WTC11 (cell line): ENCODE results near the gene RBFA. TPM values are rescaled to one million over a fixed set of nuclear protein-coding genes. Genes with fewer than 3 reads are reported as not detected.

Experiments
- ATAC-seq: fragments of 200-7000 bp; cut with Tn5 transposase; 2 replicates; pipeline ENCODE4 v1.10.0; 2021; ENCODE audit warnings: mild to moderate bottlenecking, moderate library complexity
- CTCF ChIA-PET: fragments of 300-600 bp; sonication (Branson Sonifier 250); formaldehyde crosslinking; loops from one replicate; lab custom pipeline; 2021; ENCODE audit warnings: antibody characterized with exemption; lab: Charles Lee
- POLR2A ChIA-PET: fragments of 350-600 bp; sonication (Branson Sonifier 250); formaldehyde crosslinking; loops from one replicate; lab custom pipeline; 2021; ENCODE audit warnings: antibody characterized with exemption; lab: Charles Lee
- DNase-seq: peaks from one replicate; pipeline ENCODE4 v3.0.0; 2021; ENCODE audit warnings: low spot score
- H3K27ac Mint-ChIP-seq: 2 replicates; pipeline ENCODE4 v1.8.0; 2021; ENCODE audit warnings: mixed read lengths
- H3K27me3 Mint-ChIP-seq: 2 replicates; pipeline ENCODE4 v1.8.0; 2021; ENCODE audit warnings: low read depth, mild to moderate bottlenecking, moderate library complexity, mixed read lengths
- H3K36me3 Mint-ChIP-seq: 2 replicates; pipeline ENCODE4 v1.8.0; 2021; ENCODE audit warnings: mixed read lengths
- H3K4me1 Mint-ChIP-seq: 2 replicates; pipeline ENCODE4 v1.8.0; 2022; ENCODE audit warnings: mixed read lengths
- H3K4me3 Mint-ChIP-seq: 2 replicates; pipeline ENCODE4 v1.8.0; 2021; ENCODE audit warnings: mild to moderate bottlenecking, moderate library complexity, mixed read lengths
- H3K9me3 Mint-ChIP-seq: 2 replicates; pipeline ENCODE4 v1.8.0; 2021; ENCODE audit warnings: mixed read lengths
- CBFB ChIP-seq: sonication (generic); formaldehyde crosslinking; IDR thresholded peaks from 2 replicates; pipeline ENCODE4 v1.8.1; 2022; ENCODE audit warnings: mild to moderate bottlenecking, low read depth, missing genetic modification reagents
- ESRRA ChIP-seq: sonication (generic); formaldehyde crosslinking; IDR thresholded peaks from 2 replicates; pipeline ENCODE4 v1.8.1; 2022; ENCODE audit warnings: mild to moderate bottlenecking, missing genetic modification reagents, borderline replicate concordance
- ETV6 ChIP-seq: sonication (generic); formaldehyde crosslinking; IDR thresholded peaks from 2 replicates; pipeline ENCODE4 v1.8.1; 2022; ENCODE audit warnings: mild to moderate bottlenecking, missing genetic modification reagents
- FOXJ3 ChIP-seq: sonication (generic); formaldehyde crosslinking; IDR thresholded peaks from 2 replicates; pipeline ENCODE4 v1.9.0; 2021; ENCODE audit warnings: missing genetic modification reagents, mild to moderate bottlenecking, borderline replicate concordance
- FOXP1 ChIP-seq: sonication (generic); formaldehyde crosslinking; IDR thresholded peaks from 2 replicates; pipeline ENCODE4 v1.8.0; 2022; ENCODE audit warnings: missing genetic modification reagents, mild to moderate bottlenecking, moderate library complexity, borderline replicate concordance
- GTF2I ChIP-seq: fragments of 250-450 bp; sonication (Bioruptor Pico); conservative IDR thresholded peaks from 2 replicates; pipeline ENCODE4 v1.4.0; 2021; ENCODE audit warnings: mild to moderate bottlenecking
- MXD4 ChIP-seq: fragments of 250-450 bp; sonication (Bioruptor Pico); IDR thresholded peaks from 2 replicates; pipeline ENCODE4 v1.8.0; 2021; ENCODE audit warnings: mild to moderate bottlenecking, moderate library complexity, borderline replicate concordance
- NR1H2 ChIP-seq: sonication (generic); formaldehyde crosslinking; IDR thresholded peaks from 2 replicates; pipeline ENCODE4 v1.9.0; 2021; ENCODE audit warnings: mild to moderate bottlenecking, moderate library complexity, missing genetic modification reagents
- NR2C2 ChIP-seq: sonication (generic); formaldehyde crosslinking; IDR thresholded peaks from 2 replicates; pipeline ENCODE4 v1.8.0; 2022; ENCODE audit warnings: mild to moderate bottlenecking, missing genetic modification reagents
- SMAD4 ChIP-seq: sonication (generic); formaldehyde crosslinking; IDR thresholded peaks from 2 replicates; pipeline ENCODE4 v1.8.0; 2022; ENCODE audit warnings: mild to moderate bottlenecking, missing genetic modification reagents
- SOX15 ChIP-seq: fragments of 250-450 bp; sonication (Bioruptor Pico); IDR thresholded peaks from 2 replicates; pipeline ENCODE4 v1.9.0; 2021; ENCODE audit warnings: mild to moderate bottlenecking
- SP1 ChIP-seq: sonication (generic); formaldehyde crosslinking; conservative IDR thresholded peaks from 2 replicates; pipeline ENCODE4 v1.8.1; 2022; ENCODE audit warnings: missing genetic modification reagents
- TP53 ChIP-seq: sonication (generic); formaldehyde crosslinking; IDR thresholded peaks from 2 replicates; pipeline ENCODE4 v1.8.1; 2023; ENCODE audit warnings: mild to moderate bottlenecking, missing genetic modification reagents
- ZBTB21 ChIP-seq: sonication (generic); formaldehyde crosslinking; IDR thresholded peaks from 2 replicates; pipeline ENCODE4 v1.8.1; 2023; ENCODE audit warnings: mild to moderate bottlenecking, missing genetic modification reagents, borderline replicate concordance
- ZNF138 ChIP-seq: sonication (generic); formaldehyde crosslinking; conservative IDR thresholded peaks from 2 replicates; pipeline ENCODE4 v1.8.1; 2022; ENCODE audit warnings: mild to moderate bottlenecking, moderate library complexity, missing genetic modification reagents
- ZNF317 ChIP-seq: sonication (generic); formaldehyde crosslinking; IDR thresholded peaks from 2 replicates; pipeline ENCODE4 v1.8.1; 2023; ENCODE audit warnings: low read depth, mild to moderate bottlenecking, moderate library complexity, missing genetic modification reagents, borderline replicate concordance
- ZNF416 ChIP-seq: fragments of 250-450 bp; sonication (Bioruptor Pico); IDR thresholded peaks from 2 replicates; pipeline ENCODE4 v1.9.0; 2021; ENCODE audit warnings: mild to moderate bottlenecking, inconsistent platforms
- total RNA-seq: library from RNA; stranded (reverse); gene quantifications from 3 replicates; pipeline ENCODE4 v1.2.3, GENCODE V29; 2021
- TF ChIP-seq, protein P1 (sequence below): sonication (generic); formaldehyde crosslinking; conservative IDR thresholded peaks from 2 replicates; pipeline ENCODE4 v1.8.1; 2022; ENCODE audit warnings: mild to moderate bottlenecking, missing genetic modification reagents
- TF ChIP-seq, protein P2 (sequence below): sonication (generic); formaldehyde crosslinking; IDR thresholded peaks from 2 replicates; pipeline ENCODE4 v1.8.1; 2023; ENCODE audit warnings: mild to moderate bottlenecking, missing genetic modification reagents
- TF ChIP-seq, protein P3 (sequence below): sonication (generic); formaldehyde crosslinking; IDR thresholded peaks from 2 replicates; pipeline ENCODE4 v1.8.1; 2023; ENCODE audit warnings: mild to moderate bottlenecking, missing genetic modification reagents, borderline replicate concordance
- TF ChIP-seq, protein P4 (sequence below): sonication (generic); formaldehyde crosslinking; IDR thresholded peaks from 2 replicates; pipeline ENCODE4 v1.8.1; 2022; ENCODE audit warnings: mild to moderate bottlenecking, moderate library complexity, missing genetic modification reagents
- TF ChIP-seq, protein P5 (sequence below): sonication (generic); formaldehyde crosslinking; IDR thresholded peaks from 2 replicates; pipeline ENCODE4 v1.8.1; 2022; ENCODE audit warnings: low read depth, mild to moderate bottlenecking, moderate library complexity, missing genetic modification reagents, borderline replicate concordance
- TF ChIP-seq, protein P6 (sequence below): sonication (generic); formaldehyde crosslinking; IDR thresholded peaks from 2 replicates; pipeline ENCODE4 v1.8.1; 2022; ENCODE audit warnings: mild to moderate bottlenecking, missing genetic modification reagents, moderate library complexity, borderline replicate concordance
- TF ChIP-seq, protein P7 (sequence below): sonication (generic); formaldehyde crosslinking; IDR thresholded peaks from 2 replicates; pipeline ENCODE4 v1.8.1; 2023; ENCODE audit warnings: mild to moderate bottlenecking, missing genetic modification reagents, moderate library complexity

The RBFA gene
- total RNA-seq, 1 experiment from 2014 or later: 37.1 TPM

DNA sequence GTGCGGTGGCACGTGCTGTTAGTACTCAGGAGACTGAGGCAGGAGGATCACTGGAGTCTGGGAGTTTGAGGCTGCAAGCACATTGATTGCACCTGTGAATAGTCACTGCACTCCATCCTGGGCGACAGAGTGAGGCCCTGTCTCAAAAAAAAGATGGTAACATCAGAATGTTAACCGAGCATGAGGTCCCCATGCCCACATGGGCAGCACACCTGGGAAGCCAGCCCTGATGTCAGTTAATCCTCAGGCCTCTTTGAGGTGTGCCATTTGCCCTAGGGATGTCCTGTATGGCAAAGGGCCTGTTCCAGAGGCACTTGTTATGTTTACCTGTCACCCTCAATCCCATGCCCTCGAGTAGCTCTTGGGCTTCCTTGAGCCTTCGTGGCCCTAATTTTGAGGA, 16.6 kb downstream of the RBFA start:
- ChIA-PET CTCF (no interaction called here), POLR2A (no interaction called here)
- peaks cover 46% of the 10 kb centered on the region for H3K27me3 Mint-ChIP-seq
- H3K27ac Mint-ChIP-seq: no peak overlapping the region
- H3K36me3 Mint-ChIP-seq: peaks cover 81% of the 10 kb centered on the region
- H3K4me3 Mint-ChIP-seq: no peak overlapping the region
- no peaks in the 10 kb centered on the region for H3K4me1 Mint-ChIP-seq
- peaks cover 64% of the 10 kb centered on the region for H3K9me3 Mint-ChIP-seq
- ATAC-seq: no peak
- TF ChIP-seq ZNF138 (CRISPR knock-in tag) (no peak), GTF2I (no peak), ESRRA (CRISPR knock-in tag) (0 out of 2 replicates have a peak, but pooled peaks have one; percentile 27), SOX15 (no peak), ZBTB21 (CRISPR knock-in tag) (no peak), NR1H2 (peak; percentile 46; the same call in 1 of the 2 replicates)
- TF ChIP-seq, protein P1, sequence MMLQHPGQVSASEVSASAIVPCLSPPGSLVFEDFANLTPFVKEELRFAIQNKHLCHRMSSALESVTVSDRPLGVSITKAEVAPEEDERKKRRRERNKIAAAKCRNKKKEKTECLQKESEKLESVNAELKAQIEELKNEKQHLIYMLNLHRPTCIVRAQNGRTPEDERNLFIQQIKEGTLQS (CRISPR knock-in tag): 0 out of 2 replicates have a peak, but pooled peaks have one; percentile 49
- no peak for DNase-seq

DNA sequence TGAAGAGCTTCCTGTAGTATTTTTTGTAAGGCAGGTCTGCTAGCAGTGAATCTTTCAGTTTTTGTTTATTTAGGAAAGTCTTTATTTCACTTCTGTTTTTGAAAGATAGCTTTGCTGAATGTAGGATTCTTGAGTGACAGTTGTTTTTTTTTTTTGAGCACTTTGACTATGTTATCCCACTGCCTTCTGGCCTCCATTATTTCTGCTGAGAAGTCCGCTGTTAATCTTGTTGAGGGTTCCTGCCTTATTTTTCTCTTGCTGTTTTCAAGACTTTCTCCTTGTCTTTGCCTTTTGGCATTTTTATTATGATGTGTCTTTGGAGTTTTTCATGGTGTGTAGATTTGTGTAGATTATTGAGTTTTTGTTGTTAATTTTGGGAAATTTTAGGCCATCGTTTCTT, 21.9 kb downstream of the RBFA start:
- ATAC-seq (no peak), DNase-seq (no peak)
- ChIA-PET POLR2A (no interaction called here), CTCF (no interaction called here)
- peaks cover 70% of the 10 kb centered on the region for H3K36me3 Mint-ChIP-seq
- peaks cover 94% of the 10 kb centered on the region for H3K9me3 Mint-ChIP-seq
- no peak overlapping the region for H3K4me3 Mint-ChIP-seq
- H3K27me3 Mint-ChIP-seq: peaks cover 47% of the 10 kb centered on the region
- TF ChIP-seq MXD4 (no peak), TP53 (no peak), ZNF416 (CRISPR knock-in tag) (no peak), NR2C2 (CRISPR knock-in tag) (no peak), ZNF317 (CRISPR knock-in tag) (peak; percentile 96)
- TF ChIP-seq, protein P2, sequence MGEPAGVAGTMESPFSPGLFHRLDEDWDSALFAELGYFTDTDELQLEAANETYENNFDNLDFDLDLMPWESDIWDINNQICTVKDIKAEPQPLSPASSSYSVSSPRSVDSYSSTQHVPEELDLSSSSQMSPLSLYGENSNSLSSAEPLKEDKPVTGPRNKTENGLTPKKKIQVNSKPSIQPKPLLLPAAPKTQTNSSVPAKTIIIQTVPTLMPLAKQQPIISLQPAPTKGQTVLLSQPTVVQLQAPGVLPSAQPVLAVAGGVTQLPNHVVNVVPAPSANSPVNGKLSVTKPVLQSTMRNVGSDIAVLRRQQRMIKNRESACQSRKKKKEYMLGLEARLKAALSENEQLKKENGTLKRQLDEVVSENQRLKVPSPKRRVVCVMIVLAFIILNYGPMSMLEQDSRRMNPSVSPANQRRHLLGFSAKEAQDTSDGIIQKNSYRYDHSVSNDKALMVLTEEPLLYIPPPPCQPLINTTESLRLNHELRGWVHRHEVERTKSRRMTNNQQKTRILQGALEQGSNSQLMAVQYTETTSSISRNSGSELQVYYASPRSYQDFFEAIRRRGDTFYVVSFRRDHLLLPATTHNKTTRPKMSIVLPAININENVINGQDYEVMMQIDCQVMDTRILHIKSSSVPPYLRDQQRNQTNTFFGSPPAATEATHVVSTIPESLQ (CRISPR knock-in tag): no peak
- TF ChIP-seq, protein P3, sequence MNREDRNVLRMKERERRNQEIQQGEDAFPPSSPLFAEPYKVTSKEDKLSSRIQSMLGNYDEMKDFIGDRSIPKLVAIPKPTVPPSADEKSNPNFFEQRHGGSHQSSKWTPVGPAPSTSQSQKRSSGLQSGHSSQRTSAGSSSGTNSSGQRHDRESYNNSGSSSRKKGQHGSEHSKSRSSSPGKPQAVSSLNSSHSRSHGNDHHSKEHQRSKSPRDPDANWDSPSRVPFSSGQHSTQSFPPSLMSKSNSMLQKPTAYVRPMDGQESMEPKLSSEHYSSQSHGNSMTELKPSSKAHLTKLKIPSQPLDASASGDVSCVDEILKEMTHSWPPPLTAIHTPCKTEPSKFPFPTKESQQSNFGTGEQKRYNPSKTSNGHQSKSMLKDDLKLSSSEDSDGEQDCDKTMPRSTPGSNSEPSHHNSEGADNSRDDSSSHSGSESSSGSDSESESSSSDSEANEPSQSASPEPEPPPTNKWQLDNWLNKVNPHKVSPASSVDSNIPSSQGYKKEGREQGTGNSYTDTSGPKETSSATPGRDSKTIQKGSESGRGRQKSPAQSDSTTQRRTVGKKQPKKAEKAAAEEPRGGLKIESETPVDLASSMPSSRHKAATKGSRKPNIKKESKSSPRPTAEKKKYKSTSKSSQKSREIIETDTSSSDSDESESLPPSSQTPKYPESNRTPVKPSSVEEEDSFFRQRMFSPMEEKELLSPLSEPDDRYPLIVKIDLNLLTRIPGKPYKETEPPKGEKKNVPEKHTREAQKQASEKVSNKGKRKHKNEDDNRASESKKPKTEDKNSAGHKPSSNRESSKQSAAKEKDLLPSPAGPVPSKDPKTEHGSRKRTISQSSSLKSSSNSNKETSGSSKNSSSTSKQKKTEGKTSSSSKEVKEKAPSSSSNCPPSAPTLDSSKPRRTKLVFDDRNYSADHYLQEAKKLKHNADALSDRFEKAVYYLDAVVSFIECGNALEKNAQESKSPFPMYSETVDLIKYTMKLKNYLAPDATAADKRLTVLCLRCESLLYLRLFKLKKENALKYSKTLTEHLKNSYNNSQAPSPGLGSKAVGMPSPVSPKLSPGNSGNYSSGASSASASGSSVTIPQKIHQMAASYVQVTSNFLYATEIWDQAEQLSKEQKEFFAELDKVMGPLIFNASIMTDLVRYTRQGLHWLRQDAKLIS: no peak
- TF ChIP-seq, protein P4, sequence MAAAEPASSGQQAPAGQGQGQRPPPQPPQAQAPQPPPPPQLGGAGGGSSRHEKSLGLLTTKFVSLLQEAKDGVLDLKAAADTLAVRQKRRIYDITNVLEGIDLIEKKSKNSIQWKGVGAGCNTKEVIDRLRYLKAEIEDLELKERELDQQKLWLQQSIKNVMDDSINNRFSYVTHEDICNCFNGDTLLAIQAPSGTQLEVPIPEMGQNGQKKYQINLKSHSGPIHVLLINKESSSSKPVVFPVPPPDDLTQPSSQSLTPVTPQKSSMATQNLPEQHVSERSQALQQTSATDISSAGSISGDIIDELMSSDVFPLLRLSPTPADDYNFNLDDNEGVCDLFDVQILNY: no peak
- H3K27ac Mint-ChIP-seq: no peak overlapping the region
- H3K4me1 Mint-ChIP-seq: no peaks in the 10 kb centered on the region

DNA sequence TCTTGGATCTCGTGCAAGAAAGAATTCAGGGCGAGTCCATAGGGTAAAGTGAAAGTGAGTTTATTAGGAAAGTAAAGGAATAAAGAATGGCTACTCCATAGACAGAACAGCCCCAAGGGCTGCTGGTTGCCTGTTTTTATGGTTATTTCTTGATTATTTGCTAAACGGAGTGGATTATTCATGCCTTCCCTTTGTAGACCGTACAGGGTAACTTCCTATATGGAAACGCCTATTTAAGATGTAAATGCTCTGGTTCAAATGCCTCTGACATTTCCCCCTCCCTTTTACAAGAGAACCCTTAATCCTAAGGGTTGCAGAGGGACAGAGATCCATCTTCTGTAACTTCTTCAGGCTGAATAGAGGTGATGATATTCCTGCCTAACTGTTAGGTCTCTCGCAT, 25.7 kb downstream of the RBFA start:
- Mint-ChIP-seq H3K27ac (no peak overlapping the region), H3K4me3 (no peak overlapping the region), H3K27me3 (peaks cover 14% of the 10 kb centered on the region), H3K9me3 (peaks cover 81% of the 10 kb centered on the region), H3K4me1 (no peaks in the 10 kb centered on the region), H3K36me3 (peaks cover 59% of the 10 kb centered on the region)
- ATAC-seq: no peak
- no peak for DNase-seq
- ChIA-PET POLR2A (no interaction called here), CTCF (no interaction called here)
- TF ChIP-seq ETV6 (CRISPR knock-in tag): no peak
- TF ChIP-seq ZNF416 (CRISPR knock-in tag): no peak
- TF ChIP-seq, protein P5, sequence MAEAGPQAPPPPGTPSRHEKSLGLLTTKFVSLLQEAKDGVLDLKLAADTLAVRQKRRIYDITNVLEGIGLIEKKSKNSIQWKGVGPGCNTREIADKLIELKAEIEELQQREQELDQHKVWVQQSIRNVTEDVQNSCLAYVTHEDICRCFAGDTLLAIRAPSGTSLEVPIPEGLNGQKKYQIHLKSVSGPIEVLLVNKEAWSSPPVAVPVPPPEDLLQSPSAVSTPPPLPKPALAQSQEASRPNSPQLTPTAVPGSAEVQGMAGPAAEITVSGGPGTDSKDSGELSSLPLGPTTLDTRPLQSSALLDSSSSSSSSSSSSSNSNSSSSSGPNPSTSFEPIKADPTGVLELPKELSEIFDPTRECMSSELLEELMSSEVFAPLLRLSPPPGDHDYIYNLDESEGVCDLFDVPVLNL (CRISPR knock-in tag): no peak
- TF ChIP-seq, protein P6, sequence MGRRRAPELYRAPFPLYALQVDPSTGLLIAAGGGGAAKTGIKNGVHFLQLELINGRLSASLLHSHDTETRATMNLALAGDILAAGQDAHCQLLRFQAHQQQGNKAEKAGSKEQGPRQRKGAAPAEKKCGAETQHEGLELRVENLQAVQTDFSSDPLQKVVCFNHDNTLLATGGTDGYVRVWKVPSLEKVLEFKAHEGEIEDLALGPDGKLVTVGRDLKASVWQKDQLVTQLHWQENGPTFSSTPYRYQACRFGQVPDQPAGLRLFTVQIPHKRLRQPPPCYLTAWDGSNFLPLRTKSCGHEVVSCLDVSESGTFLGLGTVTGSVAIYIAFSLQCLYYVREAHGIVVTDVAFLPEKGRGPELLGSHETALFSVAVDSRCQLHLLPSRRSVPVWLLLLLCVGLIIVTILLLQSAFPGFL: no peak
- no peak for TF ChIP-seq SMAD4
- TF ChIP-seq SOX15: no peak
- TF ChIP-seq FOXP1 (CRISPR knock-in tag): no peak
- no peak for TF ChIP-seq CBFB (CRISPR knock-in tag)
- TF ChIP-seq, protein P7, sequence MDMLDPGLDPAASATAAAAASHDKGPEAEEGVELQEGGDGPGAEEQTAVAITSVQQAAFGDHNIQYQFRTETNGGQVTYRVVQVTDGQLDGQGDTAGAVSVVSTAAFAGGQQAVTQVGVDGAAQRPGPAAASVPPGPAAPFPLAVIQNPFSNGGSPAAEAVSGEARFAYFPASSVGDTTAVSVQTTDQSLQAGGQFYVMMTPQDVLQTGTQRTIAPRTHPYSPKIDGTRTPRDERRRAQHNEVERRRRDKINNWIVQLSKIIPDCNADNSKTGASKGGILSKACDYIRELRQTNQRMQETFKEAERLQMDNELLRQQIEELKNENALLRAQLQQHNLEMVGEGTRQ (CRISPR knock-in tag): no peak
- no peak for TF ChIP-seq SP1 (CRISPR knock-in tag)
- TF ChIP-seq FOXJ3 (CRISPR knock-in tag): no peak
